ENCODE measurements around the gene ILF3.

The ILF3 gene

DNA sequence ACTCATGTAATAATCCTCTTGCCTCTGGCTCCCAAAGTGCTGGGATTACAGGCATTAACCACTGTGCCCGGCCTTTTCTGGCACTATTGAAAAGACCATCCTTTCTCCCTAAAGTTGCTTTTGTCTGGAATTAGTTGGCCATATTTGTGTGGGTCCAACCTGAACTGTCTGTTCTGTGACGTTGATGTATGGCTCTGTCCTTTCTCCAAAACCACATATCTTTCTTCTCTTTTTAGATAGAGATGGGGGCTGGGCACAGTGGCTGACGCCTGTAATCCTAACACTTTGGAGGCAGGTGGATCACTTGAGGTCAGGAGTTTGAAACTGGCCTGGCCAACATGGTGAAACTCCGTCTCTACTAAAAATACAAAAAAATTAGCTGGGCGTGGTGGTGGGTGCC is 81.6 kb downstream of the ILF3 start:
- no peak for DNase-seq (ENCODE audit: low read depth)
- H3K4me3 ChIP-seq (ENCODE audit: low read length), result no peak overlapping the region
- TF ChIP-seq, protein P1, sequence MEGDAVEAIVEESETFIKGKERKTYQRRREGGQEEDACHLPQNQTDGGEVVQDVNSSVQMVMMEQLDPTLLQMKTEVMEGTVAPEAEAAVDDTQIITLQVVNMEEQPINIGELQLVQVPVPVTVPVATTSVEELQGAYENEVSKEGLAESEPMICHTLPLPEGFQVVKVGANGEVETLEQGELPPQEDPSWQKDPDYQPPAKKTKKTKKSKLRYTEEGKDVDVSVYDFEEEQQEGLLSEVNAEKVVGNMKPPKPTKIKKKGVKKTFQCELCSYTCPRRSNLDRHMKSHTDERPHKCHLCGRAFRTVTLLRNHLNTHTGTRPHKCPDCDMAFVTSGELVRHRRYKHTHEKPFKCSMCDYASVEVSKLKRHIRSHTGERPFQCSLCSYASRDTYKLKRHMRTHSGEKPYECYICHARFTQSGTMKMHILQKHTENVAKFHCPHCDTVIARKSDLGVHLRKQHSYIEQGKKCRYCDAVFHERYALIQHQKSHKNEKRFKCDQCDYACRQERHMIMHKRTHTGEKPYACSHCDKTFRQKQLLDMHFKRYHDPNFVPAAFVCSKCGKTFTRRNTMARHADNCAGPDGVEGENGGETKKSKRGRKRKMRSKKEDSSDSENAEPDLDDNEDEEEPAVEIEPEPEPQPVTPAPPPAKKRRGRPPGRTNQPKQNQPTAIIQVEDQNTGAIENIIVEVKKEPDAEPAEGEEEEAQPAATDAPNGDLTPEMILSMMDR (IDR thresholded peaks at IDR 0.05; ENCODE audit: insufficient read depth, low read depth, low read length, missing control alignments), result no peak

DNA sequence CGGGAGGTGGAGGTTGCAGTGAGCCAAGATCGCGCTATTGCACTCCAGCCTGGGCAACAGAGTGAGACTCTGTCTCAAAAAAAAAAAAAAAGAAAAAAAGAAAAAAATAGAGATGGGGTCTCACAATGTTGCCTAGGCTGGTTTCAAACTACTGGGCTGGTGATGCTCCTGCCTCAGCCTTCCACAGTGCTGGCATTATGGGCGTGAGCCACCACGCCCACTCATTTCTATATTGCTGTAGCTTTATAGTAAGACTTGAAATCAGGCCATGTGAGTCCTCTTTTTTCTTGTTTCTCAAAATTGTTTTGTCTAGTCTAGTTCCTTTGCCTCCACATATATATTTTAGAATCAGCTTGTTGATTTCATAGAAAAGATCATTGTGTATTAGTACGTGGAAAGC is 82.0 kb downstream of the ILF3 start:
- no peak overlapping the region for H3K4me3 ChIP-seq (ENCODE audit: low read length)
- TF ChIP-seq, protein P1 (IDR thresholded peaks at IDR 0.05; ENCODE audit: insufficient read depth, low read depth, low read length, missing control alignments), result no peak
- DNase-seq (ENCODE audit: low read depth), result no peak

DNA sequence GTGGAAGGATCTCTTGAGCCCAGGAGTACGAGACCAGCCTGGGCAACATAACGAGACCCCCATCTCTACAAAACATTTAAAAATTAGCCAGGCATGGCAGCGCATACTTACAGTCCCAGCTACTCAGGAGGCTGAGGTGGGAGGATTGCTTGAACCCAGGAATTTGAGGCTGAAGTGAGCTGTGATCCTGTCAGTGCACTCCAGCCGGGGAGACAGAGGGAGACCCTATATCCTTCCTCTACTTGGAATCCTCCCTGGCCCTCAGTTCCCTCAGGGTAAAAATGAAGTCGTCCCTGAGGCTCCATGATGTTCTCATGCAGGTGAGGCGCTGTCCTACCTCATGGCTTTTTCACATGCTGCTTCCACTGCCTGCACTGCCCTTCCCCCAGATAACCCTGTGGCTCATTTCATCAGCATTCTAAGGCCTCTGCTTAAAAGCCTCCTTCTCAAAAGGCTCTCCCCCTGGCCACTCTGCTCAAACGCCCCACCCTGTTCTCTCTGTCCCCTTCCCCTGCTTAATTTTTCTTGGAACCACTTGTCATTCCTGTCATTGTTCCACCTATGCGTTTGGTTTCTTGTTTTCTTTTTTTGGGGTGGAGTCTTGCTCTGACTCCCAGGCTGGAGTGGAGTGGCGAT is 82.9 kb downstream of the ILF3 start:
- TF ChIP-seq, protein P1 (IDR thresholded peaks at IDR 0.05; ENCODE audit: insufficient read depth, low read depth, low read length, missing control alignments), result no peak
- no peak for DNase-seq (ENCODE audit: low read depth)
- H3K4me3 ChIP-seq (ENCODE audit: low read length), result no peak overlapping the region

DNA sequence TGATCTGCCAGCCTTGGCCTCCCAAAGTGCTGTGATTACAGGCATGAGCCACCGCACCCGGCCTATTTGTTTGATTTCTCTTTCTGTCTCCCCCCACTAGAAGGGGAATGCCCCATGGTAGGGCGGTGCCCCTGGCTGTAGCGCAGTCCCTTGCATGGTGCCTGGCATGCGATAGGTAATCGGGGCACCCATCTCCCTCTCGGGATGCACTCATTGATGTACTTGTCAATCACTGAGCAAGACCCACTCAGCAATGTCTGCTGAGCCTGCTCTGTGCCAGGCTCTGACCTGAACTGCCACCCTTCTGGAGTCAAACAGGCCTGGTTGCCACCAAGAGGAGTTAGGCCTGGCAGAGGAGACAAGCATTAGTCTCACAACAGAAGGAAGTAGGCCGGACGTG is 83.6 kb downstream of the ILF3 start:
- H3K4me3 ChIP-seq (ENCODE audit: low read length), result no peak overlapping the region
- DNase-seq (ENCODE audit: low read depth), result no peak
- TF ChIP-seq, protein P1 (IDR thresholded peaks at IDR 0.05; ENCODE audit: insufficient read depth, low read depth, low read length, missing control alignments), result no peak

DNA sequence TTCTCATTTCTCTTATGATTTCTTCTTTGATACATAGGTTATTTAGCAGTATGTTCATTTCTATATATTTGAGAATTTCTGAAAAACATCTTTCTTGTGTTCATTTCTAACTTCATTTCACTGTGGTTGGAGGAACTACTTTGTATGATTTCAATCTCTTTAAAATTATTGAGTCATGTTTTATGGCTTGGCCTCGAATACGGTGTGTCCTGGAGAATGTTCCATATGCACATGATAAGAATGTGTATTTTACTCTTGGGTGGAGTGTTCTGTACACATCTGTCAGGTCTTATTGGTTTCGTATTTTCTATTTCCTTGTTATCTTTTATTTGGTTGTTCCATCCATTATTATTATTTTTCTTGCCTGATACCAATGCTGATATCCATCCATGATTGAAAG is 86.7 kb downstream of the ILF3 start:
- TF ChIP-seq, protein P1 (IDR thresholded peaks at IDR 0.05; ENCODE audit: insufficient read depth, low read depth, low read length, missing control alignments), result no peak
- H3K4me3 ChIP-seq (ENCODE audit: low read length), result no peak overlapping the region
- DNase-seq (ENCODE audit: low read depth), result no peak
